PC-9 (cell line): Measurements from ENCODE around the gene SCGB3A2.

Source experiments
- CTCF ChIP-seq: fragments of 200-600 bp; sonication (generic); conservative IDR thresholded peaks from 2 replicates; pipeline ENCODE4 v1.6.1; 2017; ENCODE audit warnings: mixed run types, antibody characterized with exemption, mild to moderate bottlenecking, moderate library complexity
- EZH2 ChIP-seq: fragments of 200-600 bp; sonication (generic); IDR thresholded peaks from 2 replicates; pipeline ENCODE4 v1.8.0; 2017; ENCODE audit warnings: antibody characterized with exemption, low read depth

- TF ChIP-seq CTCF (no peak), EZH2 (no peak)
Measured at GRCh38 chr5:147882586-147883313, 4.2 kb downstream of the SCGB3A2 start.
